ENCODE measurements around the gene KNSTRN.

DNA sequence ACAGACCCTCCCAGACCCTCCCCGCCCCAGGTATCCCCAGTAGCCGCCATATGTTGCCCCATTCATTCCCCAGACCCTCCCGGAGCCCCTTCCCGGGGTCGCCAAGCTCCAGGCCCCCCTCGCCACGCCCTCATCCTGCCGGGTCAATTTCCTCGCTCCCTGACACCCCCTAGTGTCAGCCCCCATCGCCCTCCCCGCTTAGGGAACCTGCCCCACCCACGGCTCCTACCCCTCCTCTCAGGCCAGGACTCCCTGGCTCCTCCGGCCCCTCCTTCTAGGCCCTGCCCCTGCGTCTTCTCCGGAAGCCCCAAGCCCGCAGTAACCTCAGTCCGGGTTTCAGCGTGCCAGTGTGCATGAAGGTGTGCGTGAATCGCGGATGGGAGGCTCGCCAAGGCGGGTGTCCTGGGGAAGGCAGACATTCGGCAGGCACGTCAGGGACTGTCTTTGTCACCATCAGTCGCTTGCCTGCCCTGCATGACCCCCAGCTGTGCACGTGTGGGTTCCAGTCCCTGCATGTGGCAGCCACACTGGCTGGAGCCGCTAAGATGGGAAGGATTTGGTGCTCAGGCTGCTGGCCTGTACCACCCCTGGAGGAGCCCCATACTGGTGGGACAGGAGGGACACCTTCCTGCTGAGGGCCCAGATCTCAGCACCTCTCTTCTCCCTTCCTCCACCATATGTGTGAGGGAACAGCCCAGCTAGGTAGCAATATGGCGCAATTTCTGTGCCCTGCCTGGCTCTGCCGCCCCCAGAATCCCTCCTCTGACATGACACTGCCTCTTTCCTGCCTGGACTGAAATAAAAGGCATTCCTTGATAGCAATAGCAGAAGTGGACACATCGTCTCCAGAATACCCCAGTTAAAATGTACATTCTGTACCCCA is 23.8 kb upstream of the KNSTRN start:
- TF ChIP-seq, protein P1, sequence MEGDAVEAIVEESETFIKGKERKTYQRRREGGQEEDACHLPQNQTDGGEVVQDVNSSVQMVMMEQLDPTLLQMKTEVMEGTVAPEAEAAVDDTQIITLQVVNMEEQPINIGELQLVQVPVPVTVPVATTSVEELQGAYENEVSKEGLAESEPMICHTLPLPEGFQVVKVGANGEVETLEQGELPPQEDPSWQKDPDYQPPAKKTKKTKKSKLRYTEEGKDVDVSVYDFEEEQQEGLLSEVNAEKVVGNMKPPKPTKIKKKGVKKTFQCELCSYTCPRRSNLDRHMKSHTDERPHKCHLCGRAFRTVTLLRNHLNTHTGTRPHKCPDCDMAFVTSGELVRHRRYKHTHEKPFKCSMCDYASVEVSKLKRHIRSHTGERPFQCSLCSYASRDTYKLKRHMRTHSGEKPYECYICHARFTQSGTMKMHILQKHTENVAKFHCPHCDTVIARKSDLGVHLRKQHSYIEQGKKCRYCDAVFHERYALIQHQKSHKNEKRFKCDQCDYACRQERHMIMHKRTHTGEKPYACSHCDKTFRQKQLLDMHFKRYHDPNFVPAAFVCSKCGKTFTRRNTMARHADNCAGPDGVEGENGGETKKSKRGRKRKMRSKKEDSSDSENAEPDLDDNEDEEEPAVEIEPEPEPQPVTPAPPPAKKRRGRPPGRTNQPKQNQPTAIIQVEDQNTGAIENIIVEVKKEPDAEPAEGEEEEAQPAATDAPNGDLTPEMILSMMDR (tag by site-specific recombination; IDR thresholded peaks at IDR 0.05), result peak; percentile 69
- TF ChIP-seq, protein P2, sequence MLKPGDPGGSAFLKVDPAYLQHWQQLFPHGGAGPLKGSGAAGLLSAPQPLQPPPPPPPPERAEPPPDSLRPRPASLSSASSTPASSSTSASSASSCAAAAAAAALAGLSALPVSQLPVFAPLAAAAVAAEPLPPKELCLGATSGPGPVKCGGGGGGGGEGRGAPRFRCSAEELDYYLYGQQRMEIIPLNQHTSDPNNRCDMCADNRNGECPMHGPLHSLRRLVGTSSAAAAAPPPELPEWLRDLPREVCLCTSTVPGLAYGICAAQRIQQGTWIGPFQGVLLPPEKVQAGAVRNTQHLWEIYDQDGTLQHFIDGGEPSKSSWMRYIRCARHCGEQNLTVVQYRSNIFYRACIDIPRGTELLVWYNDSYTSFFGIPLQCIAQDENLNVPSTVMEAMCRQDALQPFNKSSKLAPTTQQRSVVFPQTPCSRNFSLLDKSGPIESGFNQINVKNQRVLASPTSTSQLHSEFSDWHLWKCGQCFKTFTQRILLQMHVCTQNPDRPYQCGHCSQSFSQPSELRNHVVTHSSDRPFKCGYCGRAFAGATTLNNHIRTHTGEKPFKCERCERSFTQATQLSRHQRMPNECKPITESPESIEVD (tag by site-specific recombination; IDR thresholded peaks at IDR 0.05), result no peak
- TF ChIP-seq PRDM1 (tag by site-specific recombination; IDR thresholded peaks at IDR 0.05) (no peak), SP2 (tag by site-specific recombination; IDR thresholded peaks at IDR 0.05) (peak; percentile 37)
